H1 (cell line): ENCODE data around the gene PCYT2.

Source experiments
- JUN ChIP-seq: IDR thresholded peaks from 2 replicates; pipeline ENCODE4 v1.6.1; 2011; ENCODE audit warnings: low read depth, mild to moderate bottlenecking, improper control_type of control experiment, low read length
- POLR2A ChIP-seq, 2 experiments: IDR thresholded peaks; 1 replicate in 1 of 2; 2 replicates in 1 of 2; pipeline ENCODE4 v1.6.1; 2011; ENCODE audit warnings: low read depth in 2 of 2, low read length in 2 of 2, mild to moderate bottlenecking in 2 of 2; ENCODE audit errors: control extremely low read depth in 1 of 2
- RFX5 ChIP-seq: IDR thresholded peaks from 2 replicates; pipeline ENCODE4 v1.6.1; 2011; ENCODE audit warnings: low read depth, low read length, improper control_type of control experiment, borderline replicate concordance
- TAF7 ChIP-seq: optimal IDR thresholded peaks from 2 replicates; pipeline ENCODE3; 2011; ENCODE audit warnings: low read depth, mild to moderate bottlenecking, inconsistent platforms, low read length, moderate library complexity, borderline replicate concordance
- TF ChIP-seq, protein P1 (sequence below), 3 experiments: IDR thresholded peaks; 1 replicate in 2 of 3; 2 replicates in 1 of 3; pipeline versions ENCODE4 v1.5.1 to v1.6.1; 2011; ENCODE audit warnings: low read length in 3 of 3, mild to moderate bottlenecking in 3 of 3, inconsistent platforms in 2 of 3, low read depth in 1 of 3, moderate library complexity in 1 of 3; ENCODE audit not compliant: insufficient read depth in 1 of 3; ENCODE audit errors: control extremely low read depth in 1 of 3

DNA sequence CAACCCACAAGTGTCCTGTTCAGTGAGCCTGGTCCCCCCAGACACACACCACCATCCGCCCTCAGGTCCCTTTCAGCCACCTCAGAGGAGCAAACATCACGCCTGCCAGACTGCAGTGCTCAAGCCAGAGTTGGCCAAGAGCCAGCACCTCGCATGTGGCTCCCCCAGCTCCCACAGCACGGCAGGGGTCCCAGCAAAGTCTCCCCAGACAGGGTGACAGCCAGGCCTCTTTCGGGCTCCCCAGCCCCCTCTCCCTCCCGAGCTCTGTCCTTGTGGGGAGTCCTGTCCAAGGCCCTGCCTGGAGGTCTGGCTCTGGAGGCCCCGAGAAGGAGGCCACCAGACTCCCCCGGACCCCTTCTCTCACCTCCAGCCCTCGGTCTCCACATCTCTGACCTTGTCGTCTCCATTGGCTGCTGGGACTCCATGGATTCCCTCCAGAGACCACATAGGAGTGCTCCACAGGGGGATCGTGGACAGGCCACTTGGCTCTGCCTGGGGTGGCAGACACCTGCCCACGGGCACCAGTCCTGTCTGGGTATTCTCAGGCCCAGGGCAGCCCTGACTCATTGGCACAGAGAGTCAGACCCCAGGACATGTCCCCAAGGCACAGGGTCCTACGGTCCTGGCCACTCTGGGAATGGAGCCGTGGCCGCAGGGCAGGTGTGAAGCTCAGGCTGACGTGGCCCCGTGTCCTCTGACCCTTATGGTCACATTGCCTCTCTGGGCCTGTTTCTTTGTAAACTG is 37.6 kb upstream of the PCYT2 start:
- TF ChIP-seq POLR2A (IDR thresholded peaks at IDR 0.05; ENCODE audit: control extremely low read depth in 1 of 2, low read depth in 2 of 2, low read length in 2 of 2), result no peak
- no peak for TF ChIP-seq RFX5
- TF ChIP-seq, protein P1, sequence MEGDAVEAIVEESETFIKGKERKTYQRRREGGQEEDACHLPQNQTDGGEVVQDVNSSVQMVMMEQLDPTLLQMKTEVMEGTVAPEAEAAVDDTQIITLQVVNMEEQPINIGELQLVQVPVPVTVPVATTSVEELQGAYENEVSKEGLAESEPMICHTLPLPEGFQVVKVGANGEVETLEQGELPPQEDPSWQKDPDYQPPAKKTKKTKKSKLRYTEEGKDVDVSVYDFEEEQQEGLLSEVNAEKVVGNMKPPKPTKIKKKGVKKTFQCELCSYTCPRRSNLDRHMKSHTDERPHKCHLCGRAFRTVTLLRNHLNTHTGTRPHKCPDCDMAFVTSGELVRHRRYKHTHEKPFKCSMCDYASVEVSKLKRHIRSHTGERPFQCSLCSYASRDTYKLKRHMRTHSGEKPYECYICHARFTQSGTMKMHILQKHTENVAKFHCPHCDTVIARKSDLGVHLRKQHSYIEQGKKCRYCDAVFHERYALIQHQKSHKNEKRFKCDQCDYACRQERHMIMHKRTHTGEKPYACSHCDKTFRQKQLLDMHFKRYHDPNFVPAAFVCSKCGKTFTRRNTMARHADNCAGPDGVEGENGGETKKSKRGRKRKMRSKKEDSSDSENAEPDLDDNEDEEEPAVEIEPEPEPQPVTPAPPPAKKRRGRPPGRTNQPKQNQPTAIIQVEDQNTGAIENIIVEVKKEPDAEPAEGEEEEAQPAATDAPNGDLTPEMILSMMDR (IDR thresholded peaks at IDR 0.05; ENCODE audit: control extremely low read depth in 1 of 3, insufficient read depth in 1 of 3, low read depth in 1 of 3, low read length in 3 of 3), result no peak
- TF ChIP-seq TAF7, result no peak
- TF ChIP-seq JUN, result no peak
